HEK293 (cell line): Measurements from ENCODE around the gene DPYD.

Experiments
- CTCF ChIA-PET: fragments of 350-600 bp; formaldehyde crosslinking; extraction: SDS; loops from one replicate; lab custom pipeline; 2021; ENCODE audit warnings: antibody characterized with exemption; lab: Yijun Ruan, JAX
- POLR2A ChIA-PET: fragments of 300-600 bp; formaldehyde crosslinking; extraction: SDS; loops from one replicate; lab custom pipeline; 2020; ENCODE audit warnings: antibody characterized with exemption, inconsistent platforms; lab: Yijun Ruan, JAX
- H3K27ac ChIP-seq: fragments of 200-500 bp; sonication (Bioruptor generic); 2 replicates; pipeline ENCODE4 v1.5.1; 2014; ENCODE audit warnings: low read depth, low read length, control low read depth, inconsistent platforms; ENCODE audit errors: extremely low read depth
- H3K36me3 ChIP-seq, 2 experiments: fragments of 200-500 bp in 1 of 2; sonication (Bioruptor generic) in 1 of 2; 1 replicate in 1 of 2; 2 replicates in 1 of 2; pipeline ENCODE4 v1.5.1; 2014 to 2017; ENCODE audit warnings: inconsistent platforms in 2 of 2, low read length in 2 of 2; ENCODE audit not compliant: control insufficient read depth in 2 of 2, insufficient read depth in 1 of 2
- H3K4me1 ChIP-seq: fragments of 200-500 bp; sonication (Bioruptor generic); 2 replicates; pipeline ENCODE4 v1.5.1; 2014; ENCODE audit warnings: mild to moderate bottlenecking, low read length, inconsistent platforms; ENCODE audit not compliant: control insufficient read depth, insufficient read depth
- H3K4me3 ChIP-seq: 2 replicates; pipeline ENCODE4 v1.5.1; 2011; ENCODE audit warnings: low read depth, mild to moderate bottlenecking, control low read depth, low read length, moderate library complexity
- H3K9me3 ChIP-seq: fragments of 200-500 bp; sonication (Bioruptor generic); 2 replicates; pipeline ENCODE4 v1.5.1; 2014; ENCODE audit warnings: low read depth, low read length, inconsistent platforms; ENCODE audit not compliant: control insufficient read depth, insufficient read depth
- HIC1 ChIP-seq: fragments of 450-650 bp; formaldehyde crosslinking; IDR thresholded peaks from 2 replicates; pipeline ENCODE4 v1.5.1; 2016; ENCODE audit warnings: missing biosample characterization, missing genetic modification characterization
- KLF16 ChIP-seq: fragments of 450-650 bp; formaldehyde crosslinking; IDR thresholded peaks from 2 replicates; pipeline ENCODE4 v1.5.1; 2017; ENCODE audit warnings: missing biosample characterization, missing genetic modification characterization
- OSR2 ChIP-seq: fragments of 450-650 bp; formaldehyde crosslinking; IDR thresholded peaks from 2 replicates; pipeline ENCODE4 v1.5.1; 2016; ENCODE audit warnings: missing biosample characterization, missing genetic modification characterization
- SALL2 ChIP-seq: fragments of 450-650 bp; formaldehyde crosslinking; IDR thresholded peaks from 2 replicates; pipeline ENCODE4 v1.5.0; 2017; ENCODE audit warnings: missing biosample characterization, mild to moderate bottlenecking, missing genetic modification characterization, borderline replicate concordance
- SCRT2 ChIP-seq: fragments of 450-650 bp; formaldehyde crosslinking; IDR thresholded peaks from 2 replicates; pipeline ENCODE4 v1.5.1; 2016; ENCODE audit warnings: missing biosample characterization, missing genetic modification characterization
- TRIM28 ChIP-seq: IDR thresholded peaks from 2 replicates; pipeline ENCODE4 v1.6.1; 2011; ENCODE audit warnings: low read length, control low read depth, borderline replicate concordance
- WT1 ChIP-seq: fragments of 450-650 bp; formaldehyde crosslinking; IDR thresholded peaks from 2 replicates; pipeline ENCODE4 v1.5.1; 2016; ENCODE audit warnings: missing biosample characterization, missing genetic modification characterization
- ZBTB1 ChIP-seq: fragments of 450-650 bp; formaldehyde crosslinking; IDR thresholded peaks from 2 replicates; pipeline ENCODE4 v1.5.1; 2016; ENCODE audit warnings: missing biosample characterization, missing genetic modification characterization
- ZFP69B ChIP-seq: fragments of 450-650 bp; formaldehyde crosslinking; IDR thresholded peaks from 2 replicates; pipeline ENCODE4 v1.5.1; 2016; ENCODE audit warnings: missing biosample characterization, missing genetic modification characterization
- ZNF132 ChIP-seq: fragments of 450-650 bp; formaldehyde crosslinking; IDR thresholded peaks from 2 replicates; pipeline ENCODE4 v1.5.1; 2017; ENCODE audit warnings: missing biosample characterization, missing genetic modification characterization, borderline replicate concordance
- ZNF155 ChIP-seq: fragments of 450-650 bp; formaldehyde crosslinking; IDR thresholded peaks from 2 replicates; pipeline ENCODE4 v1.5.1; 2016; ENCODE audit warnings: missing biosample characterization, missing genetic modification characterization
- ZNF211 ChIP-seq: fragments of 450-650 bp; formaldehyde crosslinking; IDR thresholded peaks from 2 replicates; pipeline ENCODE4 v1.5.1; 2016; ENCODE audit warnings: low read depth, missing biosample characterization, missing genetic modification characterization
- ZNF404 ChIP-seq: fragments of 450-650 bp; formaldehyde crosslinking; IDR thresholded peaks from 2 replicates; pipeline ENCODE4 v1.5.1; 2017; ENCODE audit warnings: missing biosample characterization, missing genetic modification characterization
- ZNF416 ChIP-seq: fragments of 450-650 bp; formaldehyde crosslinking; IDR thresholded peaks from 2 replicates; pipeline ENCODE4 v1.5.1; 2016; ENCODE audit warnings: missing biosample characterization, missing genetic modification characterization
- ZNF473 ChIP-seq: fragments of 450-650 bp; formaldehyde crosslinking; IDR thresholded peaks from 2 replicates; pipeline ENCODE4 v1.5.1; 2017; ENCODE audit warnings: missing biosample characterization, missing genetic modification characterization
- ZNF529 ChIP-seq: fragments of 450-650 bp; formaldehyde crosslinking; IDR thresholded peaks from 2 replicates; pipeline ENCODE4 v1.5.1; 2017; ENCODE audit warnings: missing genetic modification characterization, missing biosample characterization; ENCODE audit not compliant: insufficient replicate concordance
- ZNF555 ChIP-seq: fragments of 450-650 bp; formaldehyde crosslinking; conservative IDR thresholded peaks from 2 replicates; pipeline ENCODE4 v1.5.1; 2017; ENCODE audit warnings: missing biosample characterization, mild to moderate bottlenecking, missing genetic modification characterization, inconsistent platforms
- ZNF747 ChIP-seq: fragments of 450-650 bp; formaldehyde crosslinking; IDR thresholded peaks from 2 replicates; pipeline ENCODE4 v1.5.1; 2016; ENCODE audit warnings: missing biosample characterization, missing genetic modification characterization
- ZSCAN16 ChIP-seq: fragments of 450-650 bp; formaldehyde crosslinking; IDR thresholded peaks from 2 replicates; pipeline ENCODE4 v1.5.1; 2016; ENCODE audit warnings: missing biosample characterization, missing genetic modification characterization
- TF ChIP-seq, protein P1 (sequence below): fragments of 450-650 bp; formaldehyde crosslinking; IDR thresholded peaks from 2 replicates; pipeline ENCODE4 v1.5.1; 2016; ENCODE audit warnings: missing biosample characterization, missing genetic modification characterization
- TF ChIP-seq, protein P2 (sequence below): fragments of 450-650 bp; formaldehyde crosslinking; IDR thresholded peaks from 2 replicates; pipeline ENCODE4 v1.5.1; 2016; ENCODE audit warnings: missing biosample characterization, missing genetic modification characterization, low read depth
- TF ChIP-seq, protein P3 (sequence below): fragments of 450-650 bp; formaldehyde crosslinking; IDR thresholded peaks from 2 replicates; pipeline ENCODE4 v1.5.1; 2017; ENCODE audit warnings: missing biosample characterization, missing genetic modification characterization
- TF ChIP-seq, protein P4 (sequence below): fragments of 450-650 bp; formaldehyde crosslinking; IDR thresholded peaks from 2 replicates; pipeline ENCODE4 v1.5.1; 2016; ENCODE audit warnings: missing biosample characterization, missing genetic modification characterization
- TF ChIP-seq, protein P5 (sequence below): fragments of 450-650 bp; formaldehyde crosslinking; IDR thresholded peaks from 2 replicates; pipeline ENCODE4 v1.5.1; 2017; ENCODE audit warnings: missing biosample characterization, missing genetic modification characterization
- TF ChIP-seq, protein P6 (sequence below): fragments of 450-650 bp; formaldehyde crosslinking; IDR thresholded peaks from 2 replicates; pipeline ENCODE4 v1.5.1; 2016; ENCODE audit warnings: missing biosample characterization, missing genetic modification characterization

The DPYD gene

DNA sequence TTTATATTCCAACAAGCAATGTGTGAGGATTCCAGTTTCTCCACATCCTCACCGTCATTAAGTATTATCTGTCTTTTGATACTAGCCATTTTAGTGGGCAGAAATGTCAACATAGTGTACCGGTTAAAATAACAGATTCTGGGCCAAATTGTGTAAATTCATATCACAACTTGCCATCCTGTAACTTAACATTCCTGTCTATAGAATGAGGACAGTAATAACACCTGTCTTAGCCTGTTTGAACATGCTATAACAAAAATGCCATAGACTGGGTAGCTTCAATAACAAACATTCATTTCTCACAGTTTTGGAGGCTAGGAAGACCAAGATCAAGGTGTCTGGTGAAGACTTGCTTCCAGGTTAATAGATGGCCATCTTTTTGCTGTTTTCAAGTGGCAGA, 708.2 kb downstream of the DPYD start:
- CTCF ChIA-PET, result no interaction called here
- Histone ChIP-seq H3K4me1 (no peaks in the 10 kb centered on the region), H3K27ac (no peak overlapping the region), H3K4me3 (no peak overlapping the region), H3K9me3 (no peaks in the 10 kb centered on the region), H3K36me3 (no peaks in the 10 kb centered on the region)
- TF ChIP-seq OSR2 (no peak), ZNF747 (tag by site-specific recombination) (no peak), ZBTB1 (tag by site-specific recombination) (no peak), ZFP69B (tag by site-specific recombination) (no peak), ZNF211 (tag by site-specific recombination) (no peak), ZNF529 (tag by site-specific recombination) (no peak), SCRT2 (tag by site-specific recombination) (no peak), ZNF155 (tag by site-specific recombination) (no peak), KLF16 (tag by site-specific recombination) (no peak), SALL2 (tag by site-specific recombination) (no peak), ZNF555 (tag by site-specific recombination) (no peak), ZNF404 (no peak), TRIM28 (no peak), HIC1 (tag by site-specific recombination) (no peak), WT1 (tag by site-specific recombination) (no peak)
- TF ChIP-seq, protein P1, sequence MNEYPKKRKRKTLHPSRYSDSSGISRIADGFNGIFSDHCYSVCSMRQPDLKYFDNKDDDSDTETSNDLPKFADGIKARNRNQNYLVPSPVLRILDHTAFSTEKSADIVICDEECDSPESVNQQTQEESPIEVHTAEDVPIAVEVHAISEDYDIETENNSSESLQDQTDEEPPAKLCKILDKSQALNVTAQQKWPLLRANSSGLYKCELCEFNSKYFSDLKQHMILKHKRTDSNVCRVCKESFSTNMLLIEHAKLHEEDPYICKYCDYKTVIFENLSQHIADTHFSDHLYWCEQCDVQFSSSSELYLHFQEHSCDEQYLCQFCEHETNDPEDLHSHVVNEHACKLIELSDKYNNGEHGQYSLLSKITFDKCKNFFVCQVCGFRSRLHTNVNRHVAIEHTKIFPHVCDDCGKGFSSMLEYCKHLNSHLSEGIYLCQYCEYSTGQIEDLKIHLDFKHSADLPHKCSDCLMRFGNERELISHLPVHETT (tag by site-specific recombination), result no peak
- TF ChIP-seq, protein P2, sequence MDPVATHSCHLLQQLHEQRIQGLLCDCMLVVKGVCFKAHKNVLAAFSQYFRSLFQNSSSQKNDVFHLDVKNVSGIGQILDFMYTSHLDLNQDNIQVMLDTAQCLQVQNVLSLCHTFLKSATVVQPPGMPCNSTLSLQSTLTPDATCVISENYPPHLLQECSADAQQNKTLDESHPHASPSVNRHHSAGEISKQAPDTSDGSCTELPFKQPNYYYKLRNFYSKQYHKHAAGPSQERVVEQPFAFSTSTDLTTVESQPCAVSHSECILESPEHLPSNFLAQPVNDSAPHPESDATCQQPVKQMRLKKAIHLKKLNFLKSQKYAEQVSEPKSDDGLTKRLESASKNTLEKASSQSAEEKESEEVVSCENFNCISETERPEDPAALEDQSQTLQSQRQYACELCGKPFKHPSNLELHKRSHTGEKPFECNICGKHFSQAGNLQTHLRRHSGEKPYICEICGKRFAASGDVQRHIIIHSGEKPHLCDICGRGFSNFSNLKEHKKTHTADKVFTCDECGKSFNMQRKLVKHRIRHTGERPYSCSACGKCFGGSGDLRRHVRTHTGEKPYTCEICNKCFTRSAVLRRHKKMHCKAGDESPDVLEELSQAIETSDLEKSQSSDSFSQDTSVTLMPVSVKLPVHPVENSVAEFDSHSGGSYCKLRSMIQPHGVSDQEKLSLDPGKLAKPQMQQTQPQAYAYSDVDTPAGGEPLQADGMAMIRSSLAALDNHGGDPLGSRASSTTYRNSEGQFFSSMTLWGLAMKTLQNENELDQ (tag by site-specific recombination), result no peak
- TF ChIP-seq, protein P3, sequence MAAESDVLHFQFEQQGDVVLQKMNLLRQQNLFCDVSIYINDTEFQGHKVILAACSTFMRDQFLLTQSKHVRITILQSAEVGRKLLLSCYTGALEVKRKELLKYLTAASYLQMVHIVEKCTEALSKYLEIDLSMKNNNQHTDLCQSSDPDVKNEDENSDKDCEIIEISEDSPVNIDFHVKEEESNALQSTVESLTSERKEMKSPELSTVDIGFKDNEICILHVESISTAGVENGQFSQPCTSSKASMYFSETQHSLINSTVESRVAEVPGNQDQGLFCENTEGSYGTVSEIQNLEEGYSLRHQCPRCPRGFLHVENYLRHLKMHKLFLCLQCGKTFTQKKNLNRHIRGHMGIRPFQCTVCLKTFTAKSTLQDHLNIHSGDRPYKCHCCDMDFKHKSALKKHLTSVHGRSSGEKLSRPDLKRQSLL, result no peak
- POLR2A ChIA-PET, result no interaction called here

- Histone ChIP-seq H3K9me3 (no peaks in the 10 kb centered on the region), H3K27ac (no peak overlapping the region), H3K4me1 (no peaks in the 10 kb centered on the region), H3K4me3 (no peak overlapping the region), H3K36me3 (no peaks in the 10 kb centered on the region)
- ChIA-PET CTCF (interaction anchor here (0.7 kb wide), 1 partner anchor 24 kb away, joined by 3 read pairs; no protein-coding TSS in a partner anchor), POLR2A (no interaction called here)
- TF ChIP-seq, protein P4, sequence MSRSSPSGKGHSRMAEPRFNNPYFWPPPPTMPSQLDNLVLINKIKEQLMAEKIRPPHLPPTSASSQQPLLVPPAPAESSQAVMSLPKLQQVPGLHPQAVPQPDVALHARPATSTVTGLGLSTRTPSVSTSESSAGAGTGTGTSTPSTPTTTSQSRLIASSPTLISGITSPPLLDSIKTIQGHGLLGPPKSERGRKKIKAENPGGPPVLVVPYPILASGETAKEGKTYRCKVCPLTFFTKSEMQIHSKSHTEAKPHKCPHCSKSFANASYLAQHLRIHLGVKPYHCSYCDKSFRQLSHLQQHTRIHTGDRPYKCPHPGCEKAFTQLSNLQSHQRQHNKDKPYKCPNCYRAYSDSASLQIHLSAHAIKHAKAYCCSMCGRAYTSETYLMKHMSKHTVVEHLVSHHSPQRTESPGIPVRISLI (tag by site-specific recombination), result no peak
- TF ChIP-seq ZNF416 (tag by site-specific recombination) (no peak), ZSCAN16 (tag by site-specific recombination) (no peak), ZNF473 (tag by site-specific recombination) (no peak), ZNF132 (no peak)
- TF ChIP-seq, protein P5, sequence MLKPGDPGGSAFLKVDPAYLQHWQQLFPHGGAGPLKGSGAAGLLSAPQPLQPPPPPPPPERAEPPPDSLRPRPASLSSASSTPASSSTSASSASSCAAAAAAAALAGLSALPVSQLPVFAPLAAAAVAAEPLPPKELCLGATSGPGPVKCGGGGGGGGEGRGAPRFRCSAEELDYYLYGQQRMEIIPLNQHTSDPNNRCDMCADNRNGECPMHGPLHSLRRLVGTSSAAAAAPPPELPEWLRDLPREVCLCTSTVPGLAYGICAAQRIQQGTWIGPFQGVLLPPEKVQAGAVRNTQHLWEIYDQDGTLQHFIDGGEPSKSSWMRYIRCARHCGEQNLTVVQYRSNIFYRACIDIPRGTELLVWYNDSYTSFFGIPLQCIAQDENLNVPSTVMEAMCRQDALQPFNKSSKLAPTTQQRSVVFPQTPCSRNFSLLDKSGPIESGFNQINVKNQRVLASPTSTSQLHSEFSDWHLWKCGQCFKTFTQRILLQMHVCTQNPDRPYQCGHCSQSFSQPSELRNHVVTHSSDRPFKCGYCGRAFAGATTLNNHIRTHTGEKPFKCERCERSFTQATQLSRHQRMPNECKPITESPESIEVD (tag by site-specific recombination), result no peak
- TF ChIP-seq, protein P6, sequence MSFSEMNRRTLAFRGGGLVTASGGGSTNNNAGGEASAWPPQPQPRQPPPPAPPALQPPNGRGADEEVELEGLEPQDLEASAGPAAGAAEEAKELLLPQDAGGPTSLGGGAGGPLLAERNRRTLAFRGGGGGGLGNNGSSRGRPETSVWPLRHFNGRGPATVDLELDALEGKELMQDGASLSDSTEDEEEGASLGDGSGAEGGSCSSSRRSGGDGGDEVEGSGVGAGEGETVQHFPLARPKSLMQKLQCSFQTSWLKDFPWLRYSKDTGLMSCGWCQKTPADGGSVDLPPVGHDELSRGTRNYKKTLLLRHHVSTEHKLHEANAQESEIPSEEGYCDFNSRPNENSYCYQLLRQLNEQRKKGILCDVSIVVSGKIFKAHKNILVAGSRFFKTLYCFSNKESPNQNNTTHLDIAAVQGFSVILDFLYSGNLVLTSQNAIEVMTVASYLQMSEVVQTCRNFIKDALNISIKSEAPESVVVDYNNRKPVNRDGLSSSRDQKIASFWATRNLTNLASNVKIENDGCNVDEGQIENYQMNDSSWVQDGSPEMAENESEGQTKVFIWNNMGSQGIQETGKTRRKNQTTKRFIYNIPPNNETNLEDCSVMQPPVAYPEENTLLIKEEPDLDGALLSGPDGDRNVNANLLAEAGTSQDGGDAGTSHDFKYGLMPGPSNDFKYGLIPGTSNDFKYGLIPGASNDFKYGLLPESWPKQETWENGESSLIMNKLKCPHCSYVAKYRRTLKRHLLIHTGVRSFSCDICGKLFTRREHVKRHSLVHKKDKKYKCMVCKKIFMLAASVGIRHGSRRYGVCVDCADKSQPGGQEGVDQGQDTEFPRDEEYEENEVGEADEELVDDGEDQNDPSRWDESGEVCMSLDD (tag by site-specific recombination), result no peak
These were observed 710.5 kb downstream of the DPYD start for GRCh38 chr1:97210307-97210706.
